HG03521 (cell line): ENCODE results near the gene PURA.

Experiments
- ATAC-seq: cut with Tn5 transposase; IDR thresholded peaks from one replicate; pipeline ENCODE4 v1.9.1; 2021; ENCODE audit warnings: mild to moderate bottlenecking, moderate library complexity; ENCODE audit not compliant: unreplicated experiment

Gene PURA

DNA sequence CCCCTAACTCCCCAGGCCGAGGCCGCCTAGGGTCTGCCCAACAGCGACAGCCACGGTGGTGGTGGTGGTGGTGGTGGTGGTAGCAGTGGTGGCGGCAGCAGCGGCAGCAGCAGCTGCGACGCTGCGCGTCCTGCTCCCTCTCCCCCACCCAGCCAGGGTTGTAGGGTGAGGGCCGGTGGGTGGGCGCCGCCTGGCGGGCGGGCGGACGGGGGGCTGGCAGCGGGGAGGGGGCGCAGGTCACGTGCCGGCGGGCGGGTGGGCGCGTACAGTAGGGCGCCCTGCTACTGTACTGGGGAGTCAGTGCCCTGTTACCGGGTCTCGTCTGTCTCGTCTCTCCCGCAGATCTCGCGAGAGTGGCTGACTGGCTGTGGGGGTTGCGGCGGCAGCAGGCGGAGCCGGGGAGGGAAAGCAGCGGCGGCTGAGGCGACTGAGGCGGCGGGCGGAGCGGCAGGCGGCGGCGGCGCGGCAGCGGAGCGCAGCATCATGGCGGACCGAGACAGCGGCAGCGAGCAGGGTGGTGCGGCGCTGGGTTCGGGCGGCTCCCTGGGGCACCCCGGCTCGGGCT, at the start of gene PURA:
PURA (plus strand) TSS at position 411 of the 565 bp plus-strand sequence; CDS start at position 484, 73 bp downstream.
- ATAC-seq, result peak; percentile 91

DNA sequence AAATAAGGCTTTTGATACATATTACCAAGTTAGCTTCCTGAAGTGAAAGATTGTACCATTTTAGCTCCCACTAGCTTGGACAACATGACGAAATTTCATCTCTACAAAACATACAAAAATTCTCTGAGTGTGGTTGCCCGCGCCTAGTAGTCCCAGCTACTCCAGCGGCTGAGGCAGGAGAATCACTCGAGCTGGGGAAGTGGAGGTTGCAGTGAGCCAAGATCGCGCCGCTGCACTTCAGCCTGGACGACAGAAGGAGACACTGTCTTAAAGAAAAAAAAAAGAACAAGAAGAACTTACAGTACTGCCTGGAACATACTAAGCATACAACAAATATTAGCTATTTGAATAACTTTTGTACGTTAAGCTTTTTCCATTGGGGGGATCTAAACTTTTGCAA, 41.1 kb upstream of the PURA start:
- no peak for ATAC-seq

DNA sequence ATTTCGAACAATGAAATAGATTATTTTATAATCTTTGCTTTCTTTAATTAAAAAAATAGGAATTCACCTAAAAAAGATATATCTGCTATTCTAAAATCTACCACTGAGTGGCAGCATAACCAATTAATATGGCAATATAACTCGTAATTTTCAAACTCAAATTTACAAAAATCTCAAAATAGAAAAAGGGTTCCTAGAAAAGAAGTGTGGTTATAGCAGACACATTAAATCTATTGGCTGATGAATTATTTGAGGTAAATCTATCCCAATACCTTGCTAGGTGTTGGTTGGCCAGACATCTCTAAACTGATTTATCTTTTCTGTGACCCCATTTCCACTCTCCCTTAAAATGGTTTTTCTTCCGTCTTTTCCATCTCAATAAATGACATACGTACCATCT, 40.6 kb upstream of the PURA start:
- no peak for ATAC-seq

DNA sequence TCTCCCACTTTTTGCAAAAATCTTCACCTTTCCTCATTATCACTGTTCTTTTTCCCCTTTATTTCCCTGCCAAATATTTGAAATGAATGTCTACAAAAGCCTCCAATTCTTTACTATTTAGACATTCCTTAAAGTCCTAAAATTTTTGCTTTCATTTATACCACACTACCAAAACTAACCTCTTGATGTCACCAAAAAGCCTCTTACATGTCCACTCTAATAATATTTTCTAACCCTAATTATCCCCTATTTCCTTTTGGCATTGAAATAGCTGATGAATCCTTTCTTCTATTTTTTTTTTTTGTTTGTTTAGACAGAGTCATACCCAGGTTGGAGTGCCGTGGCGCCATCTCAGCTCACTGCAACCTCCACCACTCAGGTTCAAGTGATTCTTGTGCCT, 38.5 kb upstream of the PURA start:
- ATAC-seq, result no peak

DNA sequence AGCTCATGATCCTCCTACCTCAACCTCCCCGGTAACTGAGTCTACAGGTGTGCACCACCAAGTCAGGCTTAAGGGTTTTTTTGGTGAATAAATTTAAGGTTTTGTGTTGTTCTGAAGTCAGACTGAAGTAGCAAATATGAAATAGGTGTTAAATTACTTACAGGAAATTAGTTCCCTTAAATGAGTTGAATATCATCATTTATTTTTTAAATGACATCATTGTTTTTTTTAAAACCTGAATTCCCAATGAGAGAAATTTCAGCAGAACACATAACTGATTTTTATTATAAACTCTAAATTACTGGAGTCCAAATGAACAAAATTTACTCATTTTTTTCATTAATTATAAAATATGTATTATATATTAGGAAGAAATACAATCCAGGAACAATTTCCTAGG, 37.8 kb upstream of the PURA start:
- ATAC-seq, result no peak

DNA sequence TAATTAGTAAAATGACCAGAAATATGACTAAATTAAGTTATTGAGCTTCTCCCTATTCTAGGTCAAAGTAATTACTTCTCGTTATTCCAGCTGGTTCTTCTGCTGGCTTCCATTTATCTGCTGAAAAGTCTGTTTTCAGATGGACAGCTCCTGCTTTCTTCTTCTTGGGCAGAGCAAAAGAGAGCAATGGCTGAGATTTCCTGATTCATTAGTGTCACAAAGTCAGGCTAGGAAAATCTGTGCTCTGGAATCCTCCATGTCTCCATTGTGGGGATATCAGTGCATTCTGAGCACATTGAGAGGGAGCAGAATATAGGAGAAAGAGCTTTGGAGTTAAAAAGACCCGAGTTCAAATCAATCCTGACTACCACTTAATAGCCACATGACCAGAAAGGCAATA, 37.1 kb upstream of the PURA start:
- no peak for ATAC-seq

DNA sequence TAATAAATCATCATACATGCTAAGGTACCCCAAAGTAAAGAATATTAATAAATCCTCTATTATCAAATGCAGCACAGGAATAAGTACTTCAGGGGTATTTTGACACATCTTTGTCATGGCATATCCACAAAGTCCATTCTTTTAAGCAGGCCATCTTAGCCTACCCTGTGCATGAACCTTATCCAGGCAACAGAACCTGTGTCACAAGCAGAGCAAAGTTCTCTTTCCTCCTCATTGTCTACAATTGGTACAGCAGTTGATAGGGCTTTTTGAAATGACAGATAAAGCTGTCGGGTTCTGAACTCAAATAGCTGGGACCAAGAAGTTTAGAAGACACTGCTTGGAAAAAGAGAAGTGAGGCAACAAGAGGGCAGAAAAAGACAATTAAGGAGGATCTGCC, 30.8 kb upstream of the PURA start:
- ATAC-seq, result no peak

DNA sequence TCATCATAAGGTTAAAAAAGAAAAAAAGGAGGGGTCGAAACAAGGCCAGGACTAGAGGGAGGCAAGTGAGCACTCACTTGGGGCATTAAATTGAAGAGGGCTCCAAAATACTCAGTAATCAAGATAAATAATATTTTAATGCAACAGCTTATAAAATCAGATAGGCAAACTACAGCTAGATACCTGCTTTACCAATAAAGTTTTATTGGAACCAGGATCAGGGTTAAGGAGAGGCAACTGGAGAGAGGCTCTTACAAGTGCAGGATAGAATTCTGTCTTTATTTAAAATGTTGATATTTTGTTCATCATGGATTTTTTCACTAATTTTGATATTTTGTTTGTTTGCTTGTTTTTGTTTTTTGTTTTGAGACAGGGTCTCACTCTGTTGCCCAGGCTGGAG, 30.3 kb upstream of the PURA start:
- ATAC-seq, result no peak

DNA sequence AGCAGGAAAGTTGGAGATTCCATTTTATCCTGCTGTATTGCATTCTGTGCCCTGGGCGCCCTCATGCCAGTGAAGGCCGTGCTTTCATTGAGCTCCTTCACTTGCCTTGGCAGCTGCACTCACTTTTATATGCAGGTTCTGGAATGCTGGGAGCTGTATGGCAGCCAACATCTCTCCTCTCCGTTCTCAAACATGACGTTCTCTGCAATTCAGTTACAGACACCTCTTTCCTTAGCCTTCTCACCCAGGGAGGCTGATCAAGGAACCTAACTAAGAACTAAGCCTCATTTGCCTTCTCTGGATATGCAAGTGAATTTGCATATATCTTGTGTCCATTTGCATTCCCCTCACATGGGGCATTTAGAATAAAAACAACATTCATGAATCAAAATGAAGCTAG, 29.4 kb upstream of the PURA start:
- ATAC-seq, result no peak

DNA sequence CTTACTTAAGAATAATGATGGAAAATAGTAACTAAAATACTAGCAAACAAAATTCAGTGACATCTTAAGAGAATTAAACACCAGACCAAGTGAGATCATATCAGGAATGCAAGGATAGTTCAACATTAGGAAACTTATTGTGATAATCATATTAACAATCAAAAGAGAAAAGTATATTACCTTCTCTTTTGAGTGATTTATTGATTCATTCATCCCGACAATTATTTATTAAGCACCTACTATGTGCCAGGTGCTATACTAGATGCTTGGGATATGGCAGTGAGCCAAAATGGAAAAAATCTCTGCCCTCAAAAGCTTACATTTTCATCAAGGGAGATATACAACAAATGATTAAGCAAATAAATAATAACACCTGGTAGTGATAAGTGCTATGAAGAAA, 23.7 kb upstream of the PURA start:
- ATAC-seq, result no peak

DNA sequence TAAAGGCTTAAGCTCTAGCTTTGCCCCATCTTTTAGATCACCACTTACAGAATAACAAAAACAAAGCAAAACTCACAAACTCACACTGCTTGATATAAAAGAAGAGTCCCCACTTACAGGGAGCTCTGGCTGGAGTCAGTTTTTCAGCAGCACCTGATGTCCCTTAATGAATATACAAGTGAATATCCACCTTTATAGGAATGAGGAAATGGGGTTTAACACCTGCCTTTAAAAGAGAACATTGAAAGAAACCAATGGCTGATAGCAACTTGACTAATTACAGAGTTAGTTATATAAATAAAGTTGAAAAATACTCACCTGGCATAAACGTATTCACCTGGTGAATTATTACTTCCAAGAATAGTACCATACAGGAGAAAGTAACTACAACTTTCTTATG, 20.7 kb upstream of the PURA start:
- ATAC-seq, result no peak

DNA sequence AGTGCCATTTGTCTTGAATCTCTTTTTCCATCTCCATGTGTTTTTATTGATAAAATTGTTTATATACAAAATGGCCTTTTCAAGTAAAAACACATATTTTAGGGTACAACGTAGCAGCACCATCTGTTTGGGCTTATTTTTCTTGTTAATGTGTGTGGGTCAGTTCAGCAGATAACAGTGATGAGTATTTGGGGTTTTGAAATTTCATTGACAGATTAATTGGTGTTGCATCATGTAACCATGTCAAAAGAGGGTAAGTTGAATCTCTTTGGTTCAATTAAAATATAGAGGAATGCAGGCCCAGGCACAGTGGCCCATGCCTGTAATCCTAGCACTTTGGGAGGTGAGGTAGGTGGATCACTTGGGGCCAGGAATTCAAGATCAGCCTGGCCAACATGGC, 20.0 kb upstream of the PURA start:
- ATAC-seq, result no peak

DNA sequence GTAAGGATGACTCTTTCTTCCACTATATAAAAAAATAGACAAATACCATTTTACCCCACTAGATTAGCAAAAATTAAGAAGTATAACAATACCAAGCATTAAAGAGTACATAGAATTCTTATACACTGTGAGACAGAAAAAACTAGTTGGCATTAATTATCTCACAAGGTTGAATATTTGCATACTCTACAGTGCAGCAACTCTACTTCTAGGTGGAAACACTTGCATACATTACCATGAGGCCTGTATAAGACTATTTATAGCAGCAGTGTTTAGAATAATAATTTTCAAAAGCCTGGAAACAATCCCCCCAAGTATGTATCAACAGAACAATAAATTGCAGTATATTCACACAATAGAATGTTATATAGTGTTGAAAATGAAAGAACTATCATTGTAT, 19.0 kb upstream of the PURA start:
- no peak for ATAC-seq

DNA sequence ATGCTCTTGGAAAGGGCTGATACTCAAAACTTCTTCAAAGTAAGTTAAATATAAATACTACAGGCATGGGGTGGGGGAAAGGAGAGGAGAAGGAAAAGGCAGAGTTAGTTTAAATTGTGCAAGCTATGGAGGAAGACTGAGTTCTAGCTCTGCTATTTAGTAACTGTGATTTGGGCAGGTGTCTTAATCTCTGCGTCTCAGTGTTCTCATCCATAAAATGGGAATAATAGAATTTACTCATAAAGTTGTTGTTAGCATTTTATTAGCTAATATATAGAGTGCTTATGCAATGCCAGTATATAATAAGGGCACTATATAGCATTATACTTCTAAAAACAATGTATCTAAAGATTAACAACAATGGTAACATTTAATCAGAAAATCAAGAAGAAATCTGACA, 12.7 kb upstream of the PURA start:
- ATAC-seq, result no peak

DNA sequence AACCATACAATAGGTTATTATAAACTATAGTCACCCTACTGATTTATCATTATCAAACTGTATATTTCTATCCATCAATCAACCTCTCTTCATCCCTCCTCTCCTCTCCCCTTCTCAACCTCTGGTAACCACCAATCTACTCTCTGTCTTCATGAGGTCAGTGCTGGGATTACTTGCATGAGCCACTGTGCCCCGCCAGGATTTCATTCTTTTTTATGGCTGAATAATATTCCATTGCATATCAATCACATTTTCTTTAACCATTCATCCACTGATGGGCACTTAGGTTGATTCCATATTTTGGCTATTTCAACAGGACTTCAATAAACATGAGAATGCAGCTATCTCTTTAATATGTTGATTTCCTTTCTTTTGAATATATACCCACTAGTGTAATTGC, 10.8 kb upstream of the PURA start:
- ATAC-seq, result no peak

DNA sequence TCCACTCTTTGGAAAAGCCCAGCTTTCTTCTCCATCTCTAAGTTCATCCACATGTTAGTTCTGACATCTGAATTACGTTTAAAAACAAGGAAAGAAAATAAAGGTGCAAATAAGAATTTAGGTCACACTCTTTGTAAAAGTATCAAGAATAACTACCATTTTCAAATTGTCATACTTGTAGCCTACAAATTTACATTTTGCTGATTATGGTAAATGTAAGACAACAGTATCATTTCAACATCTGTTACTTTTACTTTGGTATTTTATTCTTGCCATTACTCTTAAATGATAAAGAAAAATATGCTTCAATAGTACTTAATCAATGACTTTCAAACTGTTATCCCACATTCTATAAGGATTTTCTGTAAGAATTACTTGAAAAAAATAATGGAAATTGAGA, 9.8 kb upstream of the PURA start:
- no peak for ATAC-seq

DNA sequence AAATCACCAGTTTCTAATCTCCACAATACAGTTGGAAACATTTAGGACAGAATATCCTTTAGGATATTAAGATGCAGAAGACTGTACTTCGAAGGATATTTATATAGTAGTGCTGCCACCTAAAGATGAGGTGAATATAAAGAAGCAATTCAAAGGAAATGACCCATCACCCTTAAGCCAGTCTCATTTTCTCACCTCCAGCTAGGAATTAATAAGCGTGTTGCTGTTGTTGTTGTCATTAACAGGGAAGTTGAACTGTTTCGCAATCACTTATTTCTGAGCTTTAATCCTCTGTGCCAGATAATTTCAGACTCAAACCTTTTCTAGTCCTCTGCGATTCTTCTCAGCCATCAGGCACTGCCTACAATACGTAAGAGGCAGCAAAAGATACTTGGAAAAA, 7.8 kb upstream of the PURA start:
- ATAC-seq, result no peak

DNA sequence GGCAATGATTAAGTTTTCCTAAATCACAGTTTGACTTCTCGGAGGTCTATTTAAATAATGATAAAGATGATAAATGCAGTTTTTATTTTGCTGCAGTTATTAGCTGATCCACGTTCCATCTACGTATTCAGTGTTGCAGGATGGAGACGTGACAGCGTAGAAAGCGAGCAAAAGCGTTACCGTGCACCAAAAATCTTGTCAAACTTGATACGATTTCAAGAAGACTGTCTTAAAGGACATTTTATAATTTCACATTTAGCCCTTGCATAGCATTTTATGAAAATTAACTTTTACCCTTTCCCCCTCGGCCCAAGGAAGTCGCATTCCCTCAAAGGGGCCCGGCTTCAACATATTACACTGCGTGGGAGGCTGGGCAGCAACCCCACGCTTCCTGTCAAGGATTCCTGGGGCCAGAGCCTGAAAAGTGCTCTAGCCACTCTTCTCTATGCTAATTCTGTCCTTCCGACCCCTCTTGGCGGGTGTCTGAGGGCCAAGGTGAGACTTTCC, 7.1 kb upstream of the PURA start:
- no peak for ATAC-seq

DNA sequence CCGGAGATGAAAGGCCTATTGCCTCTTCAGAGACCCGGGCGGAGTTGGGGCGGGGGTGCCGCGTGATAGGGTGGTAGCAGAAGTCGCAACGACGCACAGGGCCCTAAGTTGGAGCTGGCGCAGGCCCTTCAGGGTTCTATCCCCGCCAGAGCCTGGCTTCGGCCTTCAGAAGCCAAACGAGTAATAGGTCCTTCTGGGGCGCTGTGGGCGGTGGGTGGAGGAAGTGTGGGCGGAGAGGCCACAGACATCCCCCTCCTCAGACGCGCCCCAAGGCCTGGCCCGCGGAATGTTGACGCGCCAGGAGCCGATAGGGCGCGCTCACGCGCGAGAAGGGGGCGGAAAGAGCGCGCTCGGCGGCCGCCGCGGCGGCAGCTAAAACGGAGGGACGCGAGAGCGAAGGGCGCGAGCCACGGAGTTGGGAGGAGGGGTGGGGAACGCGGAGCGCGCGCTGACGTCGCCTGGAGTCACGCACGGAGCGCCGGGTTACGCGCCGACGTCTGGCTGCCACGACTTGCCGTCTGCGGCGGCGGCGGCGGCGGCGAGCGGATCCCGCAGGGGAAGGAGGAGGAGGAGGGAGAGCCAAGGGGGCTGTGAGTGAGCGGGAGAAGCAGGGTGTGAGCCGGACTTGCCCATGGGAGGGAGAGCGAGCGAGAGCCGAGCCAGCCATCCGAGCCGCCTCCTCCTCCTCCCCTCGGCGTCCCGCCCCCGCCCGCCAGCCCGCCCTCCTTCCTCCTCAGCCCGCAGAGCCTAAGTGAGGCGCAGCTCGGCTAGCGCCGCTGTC, 6.4 kb upstream of the PURA start:
- ATAC-seq, result peak; percentile 91

DNA sequence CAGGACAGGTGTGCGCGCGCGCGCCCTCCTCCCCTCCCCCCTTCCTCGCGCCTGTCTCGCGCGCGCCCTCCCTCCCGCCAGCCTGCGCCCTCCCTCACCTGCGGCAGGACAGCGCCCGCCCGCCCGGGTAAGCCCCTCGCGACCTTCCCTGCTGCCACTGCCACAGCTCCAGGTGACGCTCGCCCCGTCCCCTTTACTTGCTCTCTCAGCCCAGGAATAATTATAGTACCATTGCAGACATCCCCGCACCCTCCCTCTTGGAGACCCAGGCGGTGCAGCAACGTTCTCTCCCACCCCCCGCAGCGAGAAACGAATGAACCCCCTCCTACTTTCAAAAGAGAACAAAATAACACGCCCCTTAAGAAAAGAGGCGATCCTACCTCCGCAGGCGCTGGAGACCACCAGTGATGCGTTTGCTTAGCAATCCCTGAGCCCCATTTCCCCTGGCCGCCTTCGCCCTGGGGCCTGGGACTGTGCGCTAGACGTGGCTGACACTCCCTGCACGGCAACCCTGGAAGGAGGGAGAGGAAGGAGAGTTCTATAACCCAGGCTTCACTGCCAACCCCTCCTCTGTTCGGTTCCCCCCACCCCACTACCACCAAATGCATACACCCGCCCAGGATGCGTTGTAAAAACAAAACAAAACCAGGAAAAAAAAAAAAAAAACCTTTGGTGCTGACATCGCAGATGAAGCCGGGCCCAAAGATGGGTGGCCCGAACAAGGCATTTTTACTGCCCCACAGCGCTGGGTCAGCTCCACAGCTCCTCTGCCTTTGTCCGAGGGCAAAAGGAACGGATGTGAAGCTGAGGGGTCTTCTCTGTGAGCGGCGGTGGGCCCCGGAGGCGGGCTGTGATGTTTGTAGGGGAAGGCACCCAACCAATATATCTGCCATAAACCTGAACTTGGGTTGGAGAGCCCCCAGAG, 5.6 kb upstream of the PURA start:
- ATAC-seq, result no peak

DNA sequence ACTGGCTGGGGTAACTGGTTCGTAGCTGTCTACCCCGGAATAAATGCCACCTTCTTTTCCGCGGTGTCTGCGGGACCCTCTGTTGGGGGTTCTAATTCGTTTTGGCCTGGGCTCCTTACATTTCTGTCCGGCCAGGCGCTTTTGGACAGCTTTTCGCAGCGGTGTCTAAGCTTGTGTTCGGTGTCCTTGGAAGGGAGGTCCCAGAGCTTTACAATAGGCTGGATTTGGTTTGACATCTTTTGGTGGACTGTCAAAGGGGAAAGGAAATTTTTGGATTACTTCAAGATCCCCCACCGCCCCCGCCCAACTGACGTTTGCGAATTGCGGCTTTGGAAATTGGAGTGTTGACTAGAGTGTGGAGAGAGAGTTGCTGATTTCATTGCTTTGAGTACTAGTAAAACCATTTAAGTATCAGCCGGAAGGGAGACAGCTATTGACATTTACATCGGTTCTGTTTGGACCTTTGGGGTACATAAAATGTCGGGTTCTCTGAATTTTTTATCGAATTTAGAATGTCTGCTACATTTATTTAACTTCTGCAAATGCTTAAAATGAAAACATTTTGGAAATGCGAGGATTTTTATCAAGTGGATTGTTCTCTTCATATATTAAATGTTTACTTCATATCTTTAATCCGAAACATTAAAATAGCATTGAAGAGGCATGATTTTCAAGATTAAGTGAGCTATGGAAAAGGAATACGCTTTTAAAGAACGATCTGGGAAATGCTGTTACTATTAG, 4.7 kb upstream of the PURA start:
- ATAC-seq, result no peak
